Heart left ventricle (tissue), 13 donors: ENCODE measurements around the gene HCST.

Source experiments
- CTCF ChIP-seq, 12 donors: fragments of 200-600 bp; sonication (generic) in 4 of 12; IDR thresholded peaks; one replicate each; pipeline versions ENCODE4 v1.5.0 to v1.8.0; 2018 to 2022; ENCODE audit warnings: antibody characterized with exemption in 12 of 12, mild to moderate bottlenecking in 5 of 12
- POLR2A ChIP-seq, 2 donors: fragments of 450-650 bp; IDR thresholded peaks; one replicate each; pipeline ENCODE4 v1.6.1; 2017; ENCODE audit warnings: antibody characterized with exemption in 2 of 2, mild to moderate bottlenecking in 2 of 2, moderate library complexity in 2 of 2
- donor health status: ischemic (EF 13 %, LVEDD 7.1; RV severe dilation, severe dysfunction).
- donor health status: DM: no; HTN: yes; CAD: no.
- donor health status: DM: no; HTN: no; CAD: no.
- donor health status: ischemic (EF 25% LVEDD 6.9; RV normal size, moderate dysfunction).
- donor health status: ischemic (EF 25% LVEDD 5.7; RV mildly dilated, moderate dysfunction).
- donor health status: ischemic (EF 35%, LVEDD 5.7; RV mildly dilated, moderate dysfunction).
- donor health status: nonischemic (EF 11% LVEDD 7.7; RV severe dilation, severe dysfunction).
- donor health status: DM: yes; HTN: yes; CAD: no.
- donor health status: PGD.
- donor health status: ischemic (EF 29% LVEDD 5.4; RV normal size, mild dysfunction).
- donor health status: nonischemic (EF 23%, LVEDD 6.1; RV moderate dilation, normal function).

DNA sequence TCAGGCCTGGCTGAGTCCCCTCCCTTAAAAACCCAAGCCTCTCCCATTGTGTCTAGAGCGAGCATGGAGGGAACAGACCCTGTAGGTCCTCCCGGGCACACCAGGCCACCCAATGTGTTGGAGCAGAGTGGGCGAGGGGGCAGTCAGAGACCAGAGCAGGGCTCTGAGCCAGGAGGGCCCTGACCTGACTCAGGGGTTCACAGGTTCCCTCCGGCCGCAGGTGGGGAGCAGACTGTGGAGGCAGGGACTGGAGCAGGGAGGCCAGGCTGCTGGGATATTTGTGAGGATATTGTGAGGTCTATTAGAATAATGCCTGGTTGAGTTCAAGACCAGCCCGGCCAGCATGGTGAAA is 7.3 kb downstream of the HCST start:
- TF ChIP-seq CTCF (IDR thresholded peaks at IDR 0.05) = no peak
- TF ChIP-seq POLR2A (IDR thresholded peaks at IDR 0.05) = no peak
